Body of pancreas (tissue), 4 donors: Measurements from ENCODE around the gene ARHGEF3. TPM values are rescaled to one million over a fixed set of nuclear protein-coding genes. Genes with fewer than 3 reads are reported as not detected.

Experiments
- ATAC-seq: fragments of 150-250 bp; one replicate; pipeline ENCODE4 v1.9.1; 2016
- DNase-seq, 4 donors: peaks; one replicate each; pipeline ENCODE4 v3.0.0-alpha.2; 2019
- H3K27ac ChIP-seq, 4 donors: fragments of 200-600 bp; sonication (generic); 1 replicate in 3 of 4; 2 replicates in 1 of 4; pipeline versions ENCODE4 v1.5.1 to v1.6.1; 2016 to 2019; ENCODE audit warnings: mild to moderate bottlenecking in 1 of 4, mixed read lengths in 1 of 4, moderate library complexity in 1 of 4
- H3K27me3 ChIP-seq, 2 donors: fragments of 200-600 bp; sonication (generic); one replicate each; pipeline ENCODE4 v1.6.0; 2016; ENCODE audit warnings: mild to moderate bottlenecking in 1 of 2
- H3K36me3 ChIP-seq, 2 donors: fragments of 200-600 bp; sonication (generic); replicated peaks in 1 of 2; 2 replicates each; pipeline ENCODE4 v1.5.1; 2016; ENCODE audit warnings: low read depth in 2 of 2; ENCODE audit not compliant: insufficient read depth in 1 of 2
- H3K4me1 ChIP-seq: fragments of 200-600 bp; sonication (generic); one replicate; pipeline ENCODE4 v1.6.0; 2016
- H3K4me3 ChIP-seq, 2 donors: fragments of 200-600 bp; sonication (generic); 1 replicate in 1 of 2; 2 replicates in 1 of 2; pipeline ENCODE4 v1.5.1; 2016 to 2019
- H3K9me3 ChIP-seq, 3 donors: fragments of 200-600 bp; sonication (generic); 1 replicate in 2 of 3; 2 replicates in 1 of 3; pipeline ENCODE4 v1.5.1; 2016
- POLR2A ChIP-seq, 3 donors: fragments of 450-650 bp; IDR thresholded peaks; one replicate each; pipeline ENCODE4 v1.6.1; 2016; ENCODE audit warnings: antibody characterized with exemption in 3 of 3, mild to moderate bottlenecking in 2 of 3
- WGBS, 2 donors: methylation state at CpG; one replicate each; pipeline ENCODE4 v1.1.5; 2017; 5-methylcytosine and 5-hydroxymethylcytosine counted together
- intact Hi-C: fragments of 100-400 bp; cut with DNase I; formaldehyde crosslinking; loops from one replicate; pipeline ENCODE4 v1.15.1; 2023
- total RNA-seq, 2 donors: library from RNA; depleted of rRNA; stranded (reverse); fragments of >200 nt; gene quantifications; one replicate each; pipeline ENCODE4 v1.1.0, GENCODE V29; 2016
- TF ChIP-seq, protein P1 (sequence below), 7 experiments: fragments of 450-650 bp in 4 of 7; fragments of 200-600 bp in 3 of 7; sonication (generic) in 3 of 7; IDR thresholded peaks; one replicate each; pipeline ENCODE4 v1.5.1; 2016 to 2019; ENCODE audit warnings: antibody characterized with exemption in 7 of 7

The ARHGEF3 gene
- total RNA-seq, 2 donors from 2014 or later: 27.4 to 38.7 TPM

DNA sequence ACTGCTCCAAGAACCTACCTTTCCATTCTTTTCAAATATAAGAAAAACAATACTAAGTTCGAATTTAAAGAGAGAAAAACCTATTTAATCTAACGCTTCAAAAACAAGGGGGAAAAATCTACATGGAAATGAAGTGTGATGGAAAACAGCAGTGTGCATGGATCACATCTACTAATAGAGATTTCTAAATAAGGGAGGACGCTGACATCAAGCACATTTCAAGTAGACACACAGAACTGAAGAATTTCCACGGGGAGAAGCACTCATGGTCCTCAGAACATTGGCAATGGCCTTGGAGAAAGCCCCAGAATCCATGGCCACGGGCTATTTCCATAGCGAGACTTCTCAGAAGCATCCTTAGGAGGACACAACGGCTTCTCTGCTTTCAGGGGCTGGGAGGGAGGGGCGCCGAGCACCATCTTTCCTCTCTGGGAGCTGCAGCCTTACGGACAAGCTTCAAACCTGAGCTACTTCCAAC is 119.7 kb downstream of the ARHGEF3 start:
- peak overlapping the region; percentile 76 for H3K4me3 ChIP-seq
- ATAC-seq (no peak), DNase-seq (no peak)
- H3K9me3 ChIP-seq: no peaks in the 10 kb centered on the region
- no peaks in the 10 kb centered on the region for H3K27me3 ChIP-seq
- H3K36me3 ChIP-seq: no peaks in the 10 kb centered on the region
- TF ChIP-seq POLR2A (IDR thresholded peaks at IDR 0.05): no peak
- TF ChIP-seq, protein P1, sequence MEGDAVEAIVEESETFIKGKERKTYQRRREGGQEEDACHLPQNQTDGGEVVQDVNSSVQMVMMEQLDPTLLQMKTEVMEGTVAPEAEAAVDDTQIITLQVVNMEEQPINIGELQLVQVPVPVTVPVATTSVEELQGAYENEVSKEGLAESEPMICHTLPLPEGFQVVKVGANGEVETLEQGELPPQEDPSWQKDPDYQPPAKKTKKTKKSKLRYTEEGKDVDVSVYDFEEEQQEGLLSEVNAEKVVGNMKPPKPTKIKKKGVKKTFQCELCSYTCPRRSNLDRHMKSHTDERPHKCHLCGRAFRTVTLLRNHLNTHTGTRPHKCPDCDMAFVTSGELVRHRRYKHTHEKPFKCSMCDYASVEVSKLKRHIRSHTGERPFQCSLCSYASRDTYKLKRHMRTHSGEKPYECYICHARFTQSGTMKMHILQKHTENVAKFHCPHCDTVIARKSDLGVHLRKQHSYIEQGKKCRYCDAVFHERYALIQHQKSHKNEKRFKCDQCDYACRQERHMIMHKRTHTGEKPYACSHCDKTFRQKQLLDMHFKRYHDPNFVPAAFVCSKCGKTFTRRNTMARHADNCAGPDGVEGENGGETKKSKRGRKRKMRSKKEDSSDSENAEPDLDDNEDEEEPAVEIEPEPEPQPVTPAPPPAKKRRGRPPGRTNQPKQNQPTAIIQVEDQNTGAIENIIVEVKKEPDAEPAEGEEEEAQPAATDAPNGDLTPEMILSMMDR (IDR thresholded peaks at IDR 0.05): no peak
- peaks cover 28% of the 10 kb centered on the region for H3K4me1 ChIP-seq
- WGBS, 2 donors: 9 to 10% methylated on average over 8 to 10 of the region's 10 CpGs
- peak overlapping the region; percentile 97 to 100 (median 98) for H3K27ac ChIP-seq
- intact Hi-C loops: no loop called here

DNA sequence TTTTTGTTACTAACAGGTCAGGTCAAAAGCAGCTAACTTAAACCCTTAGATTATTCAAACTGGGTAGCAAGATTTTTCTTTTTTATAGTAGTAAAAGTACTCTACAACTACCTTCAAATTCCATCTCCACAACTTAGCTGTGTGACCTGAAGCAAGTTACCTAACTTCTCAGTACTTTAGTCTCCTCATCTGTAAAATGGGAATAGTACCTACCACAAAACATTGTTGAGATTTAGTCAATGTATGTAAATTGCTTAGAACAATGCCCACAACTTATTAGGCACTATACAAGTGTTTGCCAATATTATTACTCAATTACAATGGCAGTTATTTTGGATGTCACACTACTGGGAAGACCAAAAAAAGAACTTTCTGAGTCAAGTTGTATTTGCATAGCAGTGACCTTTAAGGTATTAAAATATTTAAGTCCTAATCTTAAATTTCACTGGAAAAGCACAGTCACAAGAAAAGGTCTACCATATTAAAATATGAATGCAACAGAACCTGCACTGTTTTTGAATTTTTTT is 121.6 kb downstream of the ARHGEF3 start:
- Histone ChIP-seq H3K9me3 (no peaks in the 10 kb centered on the region), H3K27ac (no peak overlapping the region), H3K4me1 (peaks cover 28% of the 10 kb centered on the region), H3K27me3 (no peaks in the 10 kb centered on the region), H3K4me3 (no peak overlapping the region), H3K36me3 (no peaks in the 10 kb centered on the region)
- no peak for TF ChIP-seq POLR2A (IDR thresholded peaks at IDR 0.05)
- TF ChIP-seq, protein P1 (IDR thresholded peaks at IDR 0.05): no peak
- intact Hi-C loops: no loop called here
- DNase-seq: no peak
- no peak for ATAC-seq

Other genes starting within 250 kb of the ARHGEF3 start
- 10 to 100 TPM; 28.0 to 43.8 TPM for gene CCDC66, start 244.8 kb downstream of the ARHGEF3 start, total RNA-seq
- 10 to 100 TPM; 28.7 to 55.0 TPM for gene TASOR, start 118.7 kb downstream of the ARHGEF3 start, total RNA-seq